Dedifferentiated amniotic fluid mesenchymal stem cell (primary cell): ENCODE data around the gene ARFGAP1.

ENCODE experiments used
- DNase-seq: peaks from one replicate; pipeline ENCODE4 v3.0.0-alpha.2; 2016; ENCODE audit errors: extremely low spot score

The ARFGAP1 gene

DNA sequence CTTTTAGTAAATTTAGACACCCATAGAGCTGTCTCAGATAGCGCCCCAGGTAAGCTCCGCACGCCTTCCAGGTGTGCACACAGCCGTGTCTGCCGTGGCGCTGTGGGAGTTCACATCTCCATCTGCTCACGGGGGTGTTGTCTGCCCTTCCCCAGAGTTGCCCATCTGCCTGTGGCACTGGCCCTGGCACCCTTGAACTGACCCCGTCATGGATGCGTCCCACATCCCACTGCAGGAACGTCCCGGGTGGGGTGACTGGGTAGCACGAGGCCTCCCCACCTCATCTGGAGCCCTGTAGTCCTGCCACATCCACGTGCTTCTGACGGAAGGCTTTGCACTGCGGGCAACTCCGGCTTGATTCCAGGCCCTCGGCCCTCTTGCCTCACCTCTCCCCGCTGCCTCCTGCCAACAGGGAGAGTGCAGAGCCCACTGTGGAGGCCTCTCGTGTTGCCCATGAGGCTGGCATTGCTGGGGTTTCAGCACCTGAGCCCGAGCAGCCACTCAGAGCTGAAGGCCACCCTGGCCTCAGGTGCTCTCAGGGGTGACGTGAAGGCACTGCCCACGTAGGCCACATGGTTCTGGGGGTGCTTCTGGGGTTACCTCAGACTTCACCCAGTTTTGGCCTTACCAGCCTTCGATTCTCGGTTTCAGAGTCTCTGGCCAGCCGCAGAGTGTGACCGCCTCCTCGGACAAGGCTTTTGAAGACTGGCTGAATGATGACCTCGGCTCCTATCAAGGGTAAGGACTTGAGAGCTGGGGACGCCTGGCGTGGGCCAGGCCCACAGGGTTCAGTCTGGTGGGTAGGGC, 5.1 kb downstream of the ARFGAP1 start:
- no peak for DNase-seq

DNA sequence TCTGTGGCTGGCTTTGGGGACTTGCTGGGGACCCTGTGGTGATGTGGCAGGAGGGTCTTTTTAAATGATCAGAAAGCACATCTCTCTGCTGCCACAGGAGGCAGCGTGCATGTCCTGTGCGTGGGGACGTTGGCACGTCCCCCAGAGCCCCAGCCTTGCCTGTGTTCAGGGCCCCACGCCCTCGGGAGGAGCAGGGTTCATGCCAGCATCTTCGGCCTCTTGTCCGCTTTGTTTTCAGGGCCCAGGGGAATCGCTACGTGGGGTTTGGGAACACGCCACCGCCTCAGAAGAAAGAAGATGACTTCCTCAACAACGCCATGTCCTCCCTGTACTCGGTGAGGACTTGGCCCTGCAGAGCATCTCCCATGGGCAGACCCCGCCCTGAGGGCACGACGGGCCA, 6.0 kb downstream of the ARFGAP1 start:
- DNase-seq: no peak

DNA sequence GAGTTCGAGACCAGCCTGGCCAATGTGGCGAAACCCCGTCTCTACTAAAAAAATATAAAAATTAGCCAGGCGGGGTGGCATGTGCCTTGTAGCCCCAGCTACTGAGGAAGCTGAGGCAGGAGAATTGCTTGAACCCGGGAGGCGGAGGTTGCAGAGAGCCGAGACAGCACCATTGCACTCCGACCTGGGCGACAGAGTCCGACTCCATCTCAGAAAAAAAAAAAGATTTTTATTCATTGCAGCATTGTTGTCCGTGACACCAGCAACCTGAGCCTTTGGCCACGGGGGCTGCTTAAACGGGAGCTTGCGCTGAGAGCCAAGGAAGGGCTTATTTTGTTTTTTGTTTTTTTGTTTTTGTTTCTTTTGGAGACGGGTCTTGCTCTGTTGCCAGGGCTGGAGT, 7.3 kb downstream of the ARFGAP1 start:
- no peak for DNase-seq

DNA sequence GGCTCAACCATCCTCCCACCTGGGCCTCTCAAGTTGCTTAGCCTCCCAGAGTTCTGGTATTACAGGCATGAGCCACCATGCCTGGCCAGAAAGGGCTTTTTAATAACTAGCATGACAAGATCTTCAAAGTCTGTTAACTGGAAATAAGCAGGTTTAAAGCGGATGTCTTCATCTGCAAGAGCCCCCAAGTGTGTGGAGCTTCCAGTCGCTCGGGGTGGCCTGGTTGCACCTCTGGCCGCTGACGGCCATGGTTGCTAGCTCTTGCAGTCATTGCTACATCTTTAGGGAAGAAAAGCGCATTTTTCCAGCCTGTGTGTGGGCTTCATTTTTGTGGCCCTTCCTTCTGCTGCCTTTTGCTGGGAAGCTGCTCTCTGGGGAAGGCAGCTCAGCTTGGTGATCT, 7.8 kb downstream of the ARFGAP1 start:
- no peak for DNase-seq

DNA sequence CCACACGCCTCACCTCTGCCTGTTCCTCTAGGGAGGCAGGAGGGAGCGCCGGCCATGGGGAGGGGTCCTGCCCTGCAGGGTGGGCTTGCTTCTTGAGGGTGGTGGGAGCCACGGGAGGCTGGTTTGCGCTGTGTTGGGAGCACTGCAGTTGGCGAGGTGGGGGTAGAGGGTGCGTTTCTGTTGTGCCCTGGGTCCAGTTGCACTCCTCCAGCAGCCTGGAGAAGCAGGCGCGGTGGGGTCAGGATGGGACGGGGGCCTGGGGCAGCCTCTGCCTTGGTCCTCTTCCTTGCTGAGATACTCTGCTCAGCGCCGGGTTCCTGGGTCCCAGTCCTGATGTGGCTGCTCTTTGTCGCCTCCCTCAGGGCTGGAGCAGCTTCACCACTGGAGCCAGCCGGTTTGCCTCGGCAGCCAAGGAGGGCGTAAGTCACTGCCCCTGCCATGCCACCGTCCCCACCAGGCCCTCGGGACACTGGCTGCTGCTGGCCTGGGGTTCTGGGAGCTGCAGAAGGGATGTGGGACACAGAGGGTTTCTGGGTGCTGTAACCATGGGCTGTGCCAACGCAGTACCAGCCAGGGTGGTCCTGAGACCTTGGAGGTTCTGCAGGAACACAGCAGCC, 8.4 kb downstream of the ARFGAP1 start:
- no peak for DNase-seq

DNA sequence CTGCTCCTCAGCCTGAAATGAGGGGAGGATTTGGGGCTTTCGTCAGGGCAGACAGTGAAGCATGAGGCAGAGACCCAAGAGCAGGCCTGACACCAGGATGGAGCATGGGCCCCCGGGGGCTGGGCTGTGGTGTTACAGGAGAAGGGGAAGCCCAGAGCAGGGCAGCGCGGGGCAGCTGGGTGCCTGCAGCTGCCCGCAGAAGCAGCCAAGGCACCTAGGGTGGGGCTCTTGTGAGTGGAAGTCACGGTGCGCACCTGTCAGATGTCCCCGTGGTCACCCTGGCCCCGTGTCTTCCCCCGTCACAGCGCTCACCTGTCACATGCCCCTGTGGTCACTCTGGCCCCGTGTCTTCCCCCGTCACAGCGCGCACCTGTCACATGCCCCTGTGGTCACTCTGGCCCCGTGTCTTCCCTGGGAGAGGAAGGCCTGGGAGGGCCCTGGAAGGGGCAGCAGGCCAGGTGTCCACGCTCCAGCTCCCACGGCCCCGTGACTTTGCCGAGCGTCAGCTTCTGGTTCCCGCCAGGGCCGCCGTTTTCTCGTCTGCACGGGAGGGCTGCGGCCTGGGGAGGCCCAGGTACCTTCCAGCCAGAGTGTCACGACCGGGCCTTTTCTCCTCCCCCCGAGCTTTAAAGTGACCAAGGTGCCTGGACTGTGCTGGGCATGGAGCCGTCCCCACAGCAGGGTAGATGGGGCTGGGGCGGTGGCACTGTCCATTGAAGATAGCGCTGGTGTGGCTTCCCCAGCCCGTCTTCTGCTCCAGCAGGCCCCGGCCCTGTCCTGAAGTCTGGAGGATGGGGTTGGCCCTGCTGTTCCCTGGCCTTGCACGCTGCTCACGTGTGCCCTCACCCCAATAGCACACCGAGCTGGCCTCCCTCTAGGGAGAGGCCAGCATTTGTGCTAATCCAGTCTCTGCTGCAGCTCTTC, 9.4 kb downstream of the ARFGAP1 start:
- DNase-seq: no peak

DNA sequence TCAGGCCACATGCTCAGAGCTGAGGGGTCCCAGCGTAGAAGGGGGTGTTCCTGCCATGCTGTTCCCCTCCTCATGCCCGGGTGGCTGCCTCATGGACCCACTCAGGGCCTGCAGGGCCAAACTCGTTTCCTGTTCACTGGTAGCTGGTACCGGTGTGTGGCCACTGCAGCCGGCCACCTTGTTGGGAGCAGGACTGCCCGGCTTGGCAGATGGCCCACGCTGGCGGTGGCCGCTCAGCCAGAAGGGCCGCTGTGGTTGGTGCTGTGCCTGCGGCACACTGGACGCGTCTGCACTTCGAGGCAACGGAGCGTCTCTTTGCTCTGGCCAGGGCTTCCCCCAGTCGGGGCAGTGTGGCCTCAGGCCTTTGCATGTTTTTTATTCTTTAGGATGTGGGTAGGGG, 10.3 kb downstream of the ARFGAP1 start:
- DNase-seq: no peak

DNA sequence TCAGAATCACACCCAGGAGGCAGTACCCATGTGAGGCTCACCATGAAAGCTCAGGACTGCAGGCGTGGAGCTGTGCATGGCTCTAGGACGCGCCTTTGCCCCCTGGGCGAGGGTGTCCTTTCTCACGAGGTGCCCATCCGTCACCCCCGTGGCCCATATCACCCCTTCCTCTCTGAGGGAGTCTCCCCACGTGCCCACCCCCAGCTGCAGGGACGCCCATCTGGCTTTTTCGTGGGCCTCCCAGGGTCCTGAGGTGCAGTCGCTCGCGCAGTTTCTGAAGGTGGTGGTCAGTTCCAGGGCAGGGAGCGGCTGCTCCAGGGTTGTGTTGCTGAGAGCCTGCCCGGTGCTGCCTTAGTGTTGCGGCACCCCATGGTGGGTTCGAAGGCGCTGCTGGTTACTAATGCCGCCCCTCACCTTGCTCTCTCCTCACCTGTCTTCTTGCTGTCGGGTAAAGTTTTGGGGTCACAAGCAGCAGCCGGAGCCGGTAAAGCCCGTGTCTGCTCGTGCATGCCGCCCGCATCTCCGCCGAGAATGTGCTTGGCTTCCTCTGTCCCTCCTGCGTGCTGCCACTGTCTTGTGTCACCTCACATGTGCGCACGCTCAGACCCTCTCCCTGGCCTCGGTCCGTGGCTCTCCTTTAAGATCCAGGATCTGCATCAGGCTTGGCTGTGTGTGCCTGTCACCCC, 10.9 kb downstream of the ARFGAP1 start:
- no peak for DNase-seq

DNA sequence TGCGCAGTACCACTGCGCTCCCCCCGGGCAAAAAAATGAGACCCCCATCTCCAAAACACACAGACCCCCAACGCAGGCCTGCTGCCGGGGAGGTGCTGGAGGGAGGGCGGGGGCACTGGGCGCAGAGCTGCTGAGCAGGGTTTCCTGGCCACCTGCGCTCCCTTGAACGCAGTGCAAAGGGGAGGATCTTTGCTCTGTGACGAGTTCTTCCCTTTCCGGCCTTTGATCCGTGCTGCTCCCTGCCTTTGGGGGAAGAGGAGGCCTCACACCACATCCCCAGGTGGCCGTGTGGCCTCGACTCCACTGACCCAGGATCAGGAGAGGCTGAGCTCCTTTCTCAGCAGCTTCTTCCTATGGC, 11.4 kb downstream of the ARFGAP1 start:
- no peak for DNase-seq

DNA sequence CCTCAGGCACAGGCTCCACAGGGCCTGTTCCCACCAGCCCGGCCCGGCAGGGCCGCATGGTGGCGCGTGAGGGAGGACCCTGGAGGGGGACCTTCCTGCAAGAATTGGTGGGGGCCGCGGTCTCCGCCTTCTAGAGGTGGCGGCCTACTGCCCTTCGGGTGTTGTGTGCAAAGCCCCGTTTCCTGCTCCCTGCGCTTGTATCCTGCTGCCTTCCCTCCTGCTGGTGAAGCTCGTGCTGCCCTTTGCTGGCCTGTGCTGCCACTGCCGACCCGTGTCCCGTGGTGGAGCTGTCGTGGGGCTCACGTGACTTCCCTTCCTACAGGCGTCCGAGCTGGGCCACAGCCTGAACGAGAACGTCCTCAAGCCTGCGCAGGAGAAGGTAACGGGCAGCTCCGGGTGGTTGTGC, 11.9 kb downstream of the ARFGAP1 start:
- DNase-seq: no peak

DNA sequence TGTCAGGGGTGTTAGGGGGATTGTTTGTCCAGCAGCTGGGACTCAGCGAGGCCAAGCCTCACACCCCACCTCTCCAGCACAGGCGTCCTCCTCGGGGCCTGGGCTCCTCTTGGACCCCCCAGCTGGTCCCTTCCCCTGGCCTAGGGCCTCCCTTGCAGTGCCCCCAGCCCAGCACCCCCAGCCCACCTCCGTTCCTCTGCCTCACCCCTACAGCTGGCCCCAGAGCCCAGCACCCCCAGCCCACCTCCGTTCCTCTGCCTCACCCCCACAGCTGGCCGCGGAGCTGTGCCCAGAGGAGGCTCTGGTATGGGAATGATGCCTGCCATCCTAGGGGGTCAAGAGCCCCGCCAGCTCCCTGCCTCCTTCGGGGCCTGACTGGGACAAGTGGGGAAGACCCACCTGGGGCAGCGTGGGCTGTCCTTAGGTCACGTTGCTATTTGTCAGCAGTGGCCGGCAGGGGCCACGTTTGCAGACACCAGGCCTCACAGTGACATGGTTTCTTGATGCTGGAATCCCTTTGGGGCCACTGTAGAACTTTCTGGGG, 12.4 kb downstream of the ARFGAP1 start:
- no peak for DNase-seq

DNA sequence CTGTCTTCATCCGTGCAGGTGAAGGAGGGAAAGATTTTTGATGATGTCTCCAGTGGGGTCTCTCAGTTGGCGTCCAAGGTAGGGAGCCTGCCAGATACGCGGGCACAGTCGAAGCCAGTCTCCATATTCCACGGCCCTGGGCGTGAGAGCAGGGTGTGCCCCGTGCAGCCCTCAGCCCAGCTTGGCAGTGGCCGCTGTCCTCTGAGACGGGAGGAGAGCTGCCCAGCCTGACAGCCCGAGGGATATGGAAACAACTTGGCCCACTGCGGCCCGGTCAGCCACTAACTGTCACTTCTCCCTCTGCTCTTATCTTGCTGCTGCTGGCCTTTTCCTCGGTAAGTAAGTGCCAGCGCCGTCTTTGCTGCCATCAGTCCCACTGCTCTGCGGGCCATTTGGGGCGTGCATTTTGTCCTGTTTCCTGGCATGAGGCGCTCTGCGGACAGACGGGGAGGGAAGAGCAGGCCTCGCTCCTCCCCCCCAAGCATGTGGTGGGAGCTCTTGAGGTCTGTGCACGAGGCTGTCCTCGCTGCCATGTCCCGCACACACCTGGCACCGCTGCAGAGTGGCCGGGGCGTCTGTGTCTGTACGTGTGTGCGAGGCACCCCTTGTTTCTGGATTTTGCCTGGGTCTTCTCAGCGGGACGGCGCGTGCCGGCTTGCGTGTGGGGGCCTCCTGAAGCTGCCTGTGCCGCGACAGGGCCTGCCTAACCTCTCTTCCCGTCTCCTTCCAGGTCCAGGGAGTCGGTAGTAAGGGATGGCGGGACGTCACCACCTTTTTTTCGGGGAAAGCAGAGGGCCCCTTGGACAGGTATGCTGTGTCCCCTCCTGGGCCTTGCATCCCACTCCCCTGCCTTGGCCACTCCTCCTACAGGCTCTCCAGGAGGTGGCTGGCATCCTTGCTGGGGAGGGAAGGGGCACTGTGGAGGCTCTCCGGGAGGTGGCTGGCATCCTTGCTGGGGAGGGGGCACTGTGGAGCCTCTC, 13.3 kb downstream of the ARFGAP1 start:
- DNase-seq: no peak

DNA sequence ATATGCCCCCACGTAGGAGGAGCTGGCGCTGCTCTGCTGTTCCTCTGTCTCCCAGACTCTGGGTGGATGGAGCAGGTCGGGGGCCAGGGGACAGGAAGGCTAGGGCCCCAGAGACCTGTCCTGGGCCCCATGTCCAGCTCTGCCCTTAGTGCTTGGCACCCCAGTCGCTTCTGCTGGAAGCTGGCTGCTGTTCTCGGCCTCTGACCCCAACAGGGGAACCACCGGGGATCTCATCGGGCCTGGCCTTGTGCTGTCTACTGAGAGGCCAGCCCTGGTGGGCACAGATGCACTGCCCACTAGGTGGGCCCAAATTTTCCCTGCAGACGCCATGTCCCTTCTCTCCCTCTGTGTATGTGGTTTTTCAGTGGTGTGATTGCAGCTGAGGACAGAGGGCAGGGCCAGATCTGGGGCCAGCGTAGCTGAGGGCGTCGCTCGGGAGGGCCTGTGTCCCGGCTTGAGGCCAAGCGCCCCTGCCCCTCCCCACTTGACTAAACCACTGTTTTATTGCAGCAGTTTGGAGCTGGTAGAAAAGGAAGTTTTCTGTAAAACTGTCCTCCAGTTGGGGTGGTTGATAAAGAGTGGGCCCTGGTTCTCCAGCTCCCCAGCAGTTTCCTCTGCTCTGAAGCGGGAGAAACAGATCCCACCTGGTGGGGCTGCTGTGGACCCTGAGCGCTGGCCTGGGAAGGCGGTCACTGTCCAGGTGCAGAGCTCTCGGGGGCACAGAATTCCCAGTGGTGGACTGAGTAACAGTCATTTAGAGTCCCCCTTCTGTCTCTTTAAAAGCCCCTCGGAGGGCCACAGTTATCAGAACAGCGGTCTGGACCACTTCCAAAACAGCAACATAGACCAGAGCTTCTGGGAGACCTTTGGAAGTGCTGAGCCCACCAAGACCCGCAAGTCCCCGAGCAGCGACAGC, 14.4 kb downstream of the ARFGAP1 start:
- no peak for DNase-seq

DNA sequence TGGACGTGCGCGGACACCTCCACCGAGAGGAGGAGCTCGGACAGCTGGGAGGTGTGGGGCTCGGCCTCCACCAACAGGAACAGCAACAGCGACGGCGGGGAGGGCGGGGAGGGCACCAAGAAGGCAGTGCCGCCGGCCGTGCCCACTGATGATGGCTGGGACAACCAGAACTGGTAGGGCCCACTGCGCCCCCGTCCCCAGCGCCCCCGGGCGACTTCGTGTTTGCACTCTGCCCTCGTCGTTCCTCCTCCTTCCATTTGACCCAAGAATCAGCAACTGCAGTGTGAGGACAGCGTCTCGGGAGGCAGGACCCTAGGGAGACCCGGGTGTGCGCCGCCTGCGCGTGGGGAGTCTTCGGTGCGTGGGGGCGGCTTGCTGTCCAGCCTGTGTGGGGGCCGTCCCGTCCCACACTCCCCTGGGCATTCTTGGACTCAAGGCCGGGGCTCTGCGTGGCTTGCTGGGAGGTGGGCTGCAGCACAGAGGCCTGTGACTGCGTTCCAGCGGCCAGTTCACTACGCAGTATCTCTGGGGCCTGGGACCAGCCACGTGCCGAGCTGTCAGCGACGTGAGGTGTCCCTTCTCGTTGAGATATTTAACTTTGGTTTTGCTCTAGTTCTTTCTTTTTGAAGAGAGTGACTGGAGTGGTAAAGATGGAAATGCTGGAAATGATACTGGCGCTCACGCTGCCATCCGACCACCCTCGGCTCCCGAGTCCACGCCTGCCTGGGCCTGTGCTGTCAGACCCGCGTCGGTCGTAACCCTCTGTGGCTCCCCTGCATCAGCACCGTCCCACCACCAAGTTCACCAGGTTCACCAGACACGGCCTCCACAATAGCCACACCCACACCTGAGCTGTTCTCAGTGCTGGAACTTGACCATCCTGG, 15.3 kb downstream of the ARFGAP1 start:
- no peak for DNase-seq

DNA sequence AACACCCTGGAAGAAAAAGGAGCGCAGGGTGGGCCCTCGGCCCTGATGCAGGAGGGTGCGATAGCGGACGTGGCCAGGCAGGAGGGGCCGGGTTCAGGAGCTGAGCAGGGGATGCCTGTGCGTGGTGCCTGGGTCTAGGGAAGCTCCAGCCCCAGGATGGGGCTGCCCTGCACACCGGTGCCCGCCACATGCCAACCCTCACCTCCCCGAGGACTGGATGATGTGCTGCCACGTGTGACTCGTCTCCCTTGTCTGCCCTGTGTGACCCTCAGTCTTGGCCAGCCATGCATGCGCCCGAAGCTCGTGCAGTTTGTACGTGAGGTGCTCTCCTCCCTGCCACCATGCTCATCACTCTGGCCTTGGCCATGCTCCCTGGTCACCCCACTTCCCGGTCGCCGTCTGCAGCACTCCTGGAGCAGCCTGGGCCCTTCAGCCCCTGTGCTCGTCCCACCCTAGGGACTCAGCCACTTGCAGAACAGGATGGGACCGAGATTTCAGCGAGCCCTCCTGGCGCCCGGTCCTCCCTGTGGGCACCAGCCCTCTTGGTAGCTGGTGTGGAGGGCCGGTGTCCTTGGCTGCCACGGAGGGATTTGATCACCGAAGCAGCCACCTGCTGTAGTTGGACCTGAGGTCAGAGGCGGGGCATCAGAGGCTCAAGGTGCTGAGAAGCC, 16.1 kb downstream of the ARFGAP1 start:
- DNase-seq: no peak

DNA sequence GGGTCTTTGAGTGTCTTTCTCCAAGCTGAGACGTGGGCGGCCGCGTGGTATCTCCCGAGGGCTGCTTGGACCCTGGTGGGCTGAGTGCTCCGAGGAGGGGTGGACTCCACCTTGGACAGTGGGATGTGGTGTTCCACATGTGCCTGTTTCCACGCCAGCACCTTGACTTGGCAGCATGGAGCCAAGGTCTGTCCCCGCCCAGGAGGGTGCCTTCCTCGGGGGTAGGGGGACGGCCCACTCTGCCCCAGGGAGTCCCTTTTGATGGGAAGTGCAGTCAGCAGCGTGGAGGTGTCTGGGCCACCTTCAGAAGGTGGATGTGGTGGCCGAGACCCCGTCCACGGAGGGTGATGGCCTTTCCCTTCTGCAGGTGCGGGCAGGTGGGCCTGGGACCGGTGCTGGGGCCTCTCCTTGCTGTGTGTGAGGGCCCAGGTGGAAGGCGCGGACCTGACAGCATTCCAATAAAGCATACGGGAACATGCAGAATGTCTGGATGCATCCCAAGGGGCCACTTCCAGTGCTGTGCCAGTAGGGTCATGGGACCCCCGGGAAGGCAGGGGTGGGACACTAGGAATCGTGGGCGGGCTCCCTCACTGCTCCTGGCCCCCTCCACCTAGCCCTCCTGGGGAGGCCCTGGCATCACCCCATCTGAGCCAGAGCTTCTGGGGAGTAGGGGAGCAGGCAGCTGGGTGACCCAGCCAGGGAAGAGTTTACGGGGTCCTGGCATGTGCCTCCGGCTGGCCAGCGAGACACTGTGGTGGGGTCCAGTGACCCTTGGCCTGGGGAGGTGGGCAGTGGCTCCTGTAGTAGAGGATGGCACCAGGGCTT, 16.9 kb downstream of the ARFGAP1 start:
- DNase-seq: no peak

DNA sequence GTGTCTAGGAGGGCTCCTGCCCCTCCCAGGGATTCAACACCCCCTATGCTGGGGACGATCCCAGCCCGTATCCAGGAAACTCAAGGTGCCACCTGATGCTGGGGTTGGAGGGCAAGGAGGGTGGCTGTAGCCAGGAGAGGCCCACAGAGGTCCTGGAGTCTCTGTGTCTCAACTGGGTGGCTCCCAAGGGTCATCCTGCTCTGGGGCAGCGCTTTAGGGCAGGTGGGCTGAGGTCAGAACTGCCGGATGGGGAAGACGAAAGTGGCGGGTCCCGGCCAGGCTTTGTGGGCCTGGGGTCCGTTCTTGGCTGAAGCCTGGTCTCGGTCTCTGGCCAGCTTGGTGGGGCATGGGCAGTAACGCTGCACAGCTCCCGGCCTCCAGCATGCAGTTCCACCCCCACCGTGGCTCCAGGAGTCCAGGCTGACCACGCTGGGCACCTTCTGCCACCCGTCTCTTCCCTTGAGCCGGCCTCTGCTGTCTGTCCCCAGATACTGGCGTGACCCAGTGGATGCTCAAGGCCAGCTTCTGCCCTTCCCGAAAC, 17.6 kb downstream of the ARFGAP1 start:
- no peak for DNase-seq
